ENCODE results near the gene GAPDH. TPM values are rescaled to one million over a fixed set of nuclear protein-coding genes. Genes with fewer than 3 reads are reported as not detected.
"Not testable (repeated sequence)": the region's sequence is repeated elsewhere in the genome, so short reads cannot be mapped to it uniquely, and the experiment has no call there.

The GAPDH gene
- total RNA-seq, 1 donor from 2014 or later: 736 TPM

- Histone ChIP-seq H3K9me3 (no peaks in the 10 kb centered on the region), H3K4me3 (no peak overlapping the region), H3K27ac (no peak overlapping the region), H3K4me1 (no peaks in the 10 kb centered on the region), H3K27me3 (no peaks in the 10 kb centered on the region), H3K36me3 (peaks cover 100% of the 10 kb centered on the region)
- no peak for TF ChIP-seq CTCF (IDR thresholded peaks at IDR 0.05)
- ATAC-seq (no peak), DNase-seq (no peak)
- intact Hi-C loops (cut with DNase I): no loop called here
Measured at GRCh38 chr12:6584293-6584692, 50.0 kb downstream of the GAPDH start.

- DNase-seq; H3K4me1 ChIP-seq; H3K27me3 ChIP-seq; H3K9me3 ChIP-seq; ATAC-seq; H3K4me3 ChIP-seq; H3K27ac ChIP-seq; intact Hi-C loops (cut with DNase I): not testable (repeated sequence)
- H3K36me3 ChIP-seq: peaks cover 100% of the 10 kb centered on the region
Measured at GRCh38 chr12:6586569-6586968, 52.3 kb downstream of the GAPDH start.

Other genes with a start within 250 kb of the GAPDH start
- 5.1 TPM for gene PLEKHG6, start 223.8 kb upstream of the GAPDH start, total RNA-seq
- 185 TPM for gene TNFRSF1A, start 192.4 kb upstream of the GAPDH start, total RNA-seq
- gene SCNN1A, start 159.0 kb upstream of the GAPDH start, total RNA-seq: 199 TPM
- gene LTBR, start 150.4 kb upstream of the GAPDH start, total RNA-seq: 156 TPM
- gene CD27, start 89.6 kb upstream of the GAPDH start, total RNA-seq: 1.5 TPM
- 28.4 TPM for gene TAPBPL, start 82.5 kb upstream of the GAPDH start, total RNA-seq
- 6.3 TPM for gene VAMP1, start 63.8 kb upstream of the GAPDH start, total RNA-seq
- 114 TPM for gene MRPL51, start 41.3 kb upstream of the GAPDH start, total RNA-seq
- gene NCAPD2, start 40.4 kb upstream of the GAPDH start, total RNA-seq: 26.7 TPM
- gene IFFO1, start 21.5 kb downstream of the GAPDH start, total RNA-seq: 23.5 TPM
- 32.2 TPM for gene NOP2, start 33.8 kb downstream of the GAPDH start, total RNA-seq
- 160 TPM for gene CHD4, start 72.9 kb downstream of the GAPDH start, total RNA-seq
- gene LPAR5, start 101.4 kb downstream of the GAPDH start, total RNA-seq: 2.5 TPM
- gene ACRBP, start 112.9 kb downstream of the GAPDH start, total RNA-seq: 3.8 TPM
- gene ING4, start 128.6 kb downstream of the GAPDH start, total RNA-seq: 38.0 TPM
- 53.6 TPM for gene ZNF384, start 154.9 kb downstream of the GAPDH start, total RNA-seq
- gene PIANP, start 166.3 kb downstream of the GAPDH start, total RNA-seq: 0.20 TPM
- gene COPS7A, start 189.5 kb downstream of the GAPDH start, total RNA-seq: 57.9 TPM
- gene MLF2, start 218.6 kb downstream of the GAPDH start, total RNA-seq: 118 TPM
- gene PTMS, start 231.8 kb downstream of the GAPDH start, total RNA-seq: 323 TPM
- 1.5 TPM for gene LAG3, start 238.0 kb downstream of the GAPDH start, total RNA-seq

Measured in upper lobe of right lung (tissue), 1 donor.